ENCODE data around the gene IL31.
A peak's percentile ranks its signal among the peaks of the same experiment; 100 is the strongest.

IL31 gene

DNA sequence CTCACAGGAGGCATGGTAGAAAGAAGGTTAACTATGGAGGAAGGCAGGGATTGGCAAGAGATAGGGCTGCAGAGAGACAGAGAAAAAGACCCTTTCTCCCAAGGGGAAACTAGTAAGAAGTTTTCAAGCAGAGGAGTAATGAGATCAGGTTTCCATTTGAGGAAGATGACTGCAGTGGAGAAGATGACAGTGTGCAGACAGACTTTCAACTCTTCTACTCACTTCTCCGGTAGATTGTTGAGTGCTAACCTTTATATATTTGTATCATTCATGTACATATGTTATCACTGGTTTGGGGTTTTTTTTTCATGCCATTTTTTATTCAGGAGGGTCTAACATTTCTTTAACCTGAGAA, 23.6 kb upstream of the IL31 start:
- Histone ChIP-seq H2BK5ac (ENCODE audit: low read length) (no peak overlapping the region), H3K4ac (ENCODE audit: low read depth, low read length) (no peak overlapping the region), H3K23ac (ENCODE audit: low read length) (no peak overlapping the region), H3K27ac (ENCODE audit: low read depth, low read length) (no peak overlapping the region), H3K4me3 (ENCODE audit: low read length) (no peak overlapping the region), H3K4me1 (ENCODE audit: control insufficient read depth, low read depth, low read length) (no peaks in the 10 kb centered on the region), H3K79me2 (ENCODE audit: control insufficient read depth, insufficient read depth, low read length) (no peaks in the 10 kb centered on the region), H3K79me1 (ENCODE audit: low read length) (no peaks in the 10 kb centered on the region), H2BK15ac (replicated peaks; ENCODE audit: low read depth) (no peak overlapping the region), H3K36me3 (ENCODE audit: control insufficient read depth, insufficient read depth, low read length) (no peaks in the 10 kb centered on the region), H4K5ac (ENCODE audit: low read length) (no peak overlapping the region), H3K18ac (ENCODE audit: low read length) (no peak overlapping the region), H2BK120ac (ENCODE audit: low read depth, low read length) (no peak overlapping the region), H2AK5ac (ENCODE audit: low read length) (no peak overlapping the region), H4K8ac (ENCODE audit: low read depth, low read length) (no peak overlapping the region), H3K56ac (ENCODE audit: low read length) (no peak overlapping the region), H3K27me3 (ENCODE audit: insufficient read depth, low read length, poor library complexity) (no peaks in the 10 kb centered on the region), H3K9ac (ENCODE audit: low read length) (no peak overlapping the region), H3K4me2 (ENCODE audit: low read length) (no peak overlapping the region)
- WGBS (ENCODE audit: extremely low coverage, insufficient coverage, low lambda C conversion rate): no CpG with 5 or more reads among the region's 1 CpG
- no peak for DNase-seq

- H3K56ac ChIP-seq (ENCODE audit: low read length): no peak overlapping the region
- no peaks in the 10 kb centered on the region for H3K79me2 ChIP-seq (ENCODE audit: control insufficient read depth, insufficient read depth, low read length)
- no peak overlapping the region for H3K23ac ChIP-seq (ENCODE audit: low read length)
- H3K4me2 ChIP-seq (ENCODE audit: low read length): no peak overlapping the region
- WGBS (ENCODE audit: extremely low coverage, insufficient coverage, low lambda C conversion rate): no CpG with 5 or more reads among the region's 4 CpGs
- H3K79me1 ChIP-seq (ENCODE audit: low read length): no peaks in the 10 kb centered on the region
- no peaks in the 10 kb centered on the region for H3K4me1 ChIP-seq (ENCODE audit: control insufficient read depth, low read depth, low read length)
- no peak overlapping the region for H2BK120ac ChIP-seq (ENCODE audit: low read depth, low read length)
- no peak overlapping the region for H3K18ac ChIP-seq (ENCODE audit: low read length)
- H3K36me3 ChIP-seq (ENCODE audit: control insufficient read depth, insufficient read depth, low read length): no peaks in the 10 kb centered on the region
- H3K4me3 ChIP-seq (ENCODE audit: low read length): no peak overlapping the region
- H3K9ac ChIP-seq (ENCODE audit: low read length): no peak overlapping the region
- H3K4ac ChIP-seq (ENCODE audit: low read depth, low read length): no peak overlapping the region
- no peak for DNase-seq
- H2AK5ac ChIP-seq (ENCODE audit: low read length): no peak overlapping the region
- no peak overlapping the region for H2BK15ac ChIP-seq (replicated peaks; ENCODE audit: low read depth)
- H4K8ac ChIP-seq (ENCODE audit: low read depth, low read length): no peak overlapping the region
- no peak overlapping the region for H2BK5ac ChIP-seq (ENCODE audit: low read length)
- H3K27ac ChIP-seq (ENCODE audit: low read depth, low read length): no peak overlapping the region
- H3K27me3 ChIP-seq (ENCODE audit: insufficient read depth, low read length, poor library complexity): no peaks in the 10 kb centered on the region
- no peak overlapping the region for H4K5ac ChIP-seq (ENCODE audit: low read length)
These were observed 21.4 kb upstream of the IL31 start for GRCh38 chr12:122195405-122195804.

GRCh38 chr12:122194804-122195203, 20.8 kb upstream of the IL31 start:
- DNase-seq: no peak
- no peak overlapping the region for H3K4me2 ChIP-seq (ENCODE audit: low read length)
- no peak overlapping the region for H3K56ac ChIP-seq (ENCODE audit: low read length)
- no peak overlapping the region for H3K4ac ChIP-seq (ENCODE audit: low read depth, low read length)
- H3K79me2 ChIP-seq (ENCODE audit: control insufficient read depth, insufficient read depth, low read length): no peaks in the 10 kb centered on the region
- no peaks in the 10 kb centered on the region for H3K79me1 ChIP-seq (ENCODE audit: low read length)
- no peak overlapping the region for H4K5ac ChIP-seq (ENCODE audit: low read length)
- H3K23ac ChIP-seq (ENCODE audit: low read length): no peak overlapping the region
- no CpG with 5 or more reads among the region's 1 CpG for WGBS (ENCODE audit: extremely low coverage, insufficient coverage, low lambda C conversion rate)
- no peak overlapping the region for H2AK5ac ChIP-seq (ENCODE audit: low read length)
- no peak overlapping the region for H4K8ac ChIP-seq (ENCODE audit: low read depth, low read length)
- H3K18ac ChIP-seq (ENCODE audit: low read length): no peak overlapping the region
- H2BK5ac ChIP-seq (ENCODE audit: low read length): no peak overlapping the region
- no peak overlapping the region for H3K4me3 ChIP-seq (ENCODE audit: low read length)
- no peak overlapping the region for H2BK15ac ChIP-seq (replicated peaks; ENCODE audit: low read depth)
- no peak overlapping the region for H3K27ac ChIP-seq (ENCODE audit: low read depth, low read length)
- H3K27me3 ChIP-seq (ENCODE audit: insufficient read depth, low read length, poor library complexity): no peaks in the 10 kb centered on the region
- H3K36me3 ChIP-seq (ENCODE audit: control insufficient read depth, insufficient read depth, low read length): no peaks in the 10 kb centered on the region
- H2BK120ac ChIP-seq (ENCODE audit: low read depth, low read length): no peak overlapping the region
- no peaks in the 10 kb centered on the region for H3K4me1 ChIP-seq (ENCODE audit: control insufficient read depth, low read depth, low read length)
- H3K9ac ChIP-seq (ENCODE audit: low read length): no peak overlapping the region

DNA sequence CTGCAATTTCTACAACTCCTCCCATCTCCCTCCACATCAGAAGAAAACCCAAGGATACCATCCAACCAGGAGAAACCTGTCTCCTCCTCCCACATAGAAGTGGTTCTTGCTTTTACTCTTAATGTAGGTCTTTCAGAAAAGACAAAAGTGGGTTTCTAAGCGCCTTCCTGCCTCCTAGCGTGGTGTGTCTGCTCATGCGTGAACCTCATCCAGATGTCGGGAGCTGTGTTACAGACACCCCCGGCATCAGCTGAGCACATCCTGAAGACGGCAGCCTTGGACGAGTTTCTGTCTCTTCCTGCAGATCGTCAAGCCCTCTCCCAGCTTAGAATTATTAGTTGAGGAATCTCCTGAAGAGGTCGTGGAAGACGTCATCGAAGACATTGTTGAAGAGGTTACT, 18.4 kb upstream of the IL31 start:
- Histone ChIP-seq H3K4me1 (ENCODE audit: control insufficient read depth, low read depth, low read length) (no peaks in the 10 kb centered on the region), H2BK120ac (ENCODE audit: low read depth, low read length) (no peak overlapping the region), H3K79me1 (ENCODE audit: low read length) (no peaks in the 10 kb centered on the region), H3K18ac (ENCODE audit: low read length) (no peak overlapping the region), H3K56ac (ENCODE audit: low read length) (no peak overlapping the region), H3K36me3 (ENCODE audit: control insufficient read depth, insufficient read depth, low read length) (no peaks in the 10 kb centered on the region), H3K4ac (ENCODE audit: low read depth, low read length) (no peak overlapping the region), H2AK5ac (ENCODE audit: low read length) (no peak overlapping the region), H3K23ac (ENCODE audit: low read length) (no peak overlapping the region), H3K79me2 (ENCODE audit: control insufficient read depth, insufficient read depth, low read length) (no peaks in the 10 kb centered on the region), H2BK5ac (ENCODE audit: low read length) (no peak overlapping the region), H3K27me3 (ENCODE audit: insufficient read depth, low read length, poor library complexity) (no peaks in the 10 kb centered on the region), H3K27ac (ENCODE audit: low read depth, low read length) (no peak overlapping the region), H2BK15ac (replicated peaks; ENCODE audit: low read depth) (no peak overlapping the region), H3K4me3 (ENCODE audit: low read length) (no peak overlapping the region), H3K4me2 (ENCODE audit: low read length) (no peak overlapping the region), H4K8ac (ENCODE audit: low read depth, low read length) (no peak overlapping the region), H3K9ac (ENCODE audit: low read length) (no peak overlapping the region), H4K5ac (ENCODE audit: low read length) (no peak overlapping the region)
- no CpG with 5 or more reads among the region's 11 CpGs for WGBS (ENCODE audit: extremely low coverage, insufficient coverage, low lambda C conversion rate)
- DNase-seq: no peak

DNA sequence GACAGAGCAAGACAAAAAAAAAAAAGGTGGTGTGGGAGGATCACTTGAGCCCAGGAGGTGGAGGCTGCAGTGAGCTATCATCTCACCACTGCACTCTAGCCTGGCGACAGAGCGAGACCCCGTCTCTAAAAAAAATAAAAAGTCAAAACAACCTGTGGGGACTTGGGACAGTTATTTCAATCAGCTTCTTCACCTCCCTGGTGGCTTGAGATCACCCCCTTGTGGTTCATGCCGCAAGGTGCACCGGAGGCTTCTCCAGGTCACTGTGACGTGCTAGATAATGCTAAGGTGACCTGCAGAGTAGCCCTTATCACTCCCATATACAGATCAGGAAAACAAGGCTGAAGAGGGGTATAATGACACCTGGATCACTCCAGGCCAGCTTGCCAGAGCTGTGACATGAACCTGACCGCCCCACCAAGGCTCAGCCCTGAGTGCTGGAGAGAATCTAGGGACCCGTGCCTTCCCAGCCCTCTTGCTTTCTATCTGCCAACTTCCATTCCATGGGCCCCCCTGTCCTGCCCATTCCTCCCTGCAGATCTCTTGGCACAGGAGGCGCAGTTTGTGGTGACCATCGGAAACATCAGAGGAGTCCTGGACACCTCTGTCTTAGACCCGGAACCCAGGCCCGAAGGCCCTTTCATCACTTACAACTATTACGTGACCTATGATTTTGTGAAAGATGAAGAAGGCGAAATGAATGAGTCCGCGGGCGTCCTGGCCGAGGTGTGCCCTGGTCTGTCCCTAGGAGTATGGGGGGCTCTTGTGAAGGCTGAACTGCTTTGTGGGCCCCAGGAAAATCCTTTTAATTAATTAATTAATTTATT, 17.0 kb upstream of the IL31 start:
- no peak overlapping the region for H3K56ac ChIP-seq (ENCODE audit: low read length)
- WGBS (ENCODE audit: extremely low coverage, insufficient coverage, low lambda C conversion rate): no CpG with 5 or more reads among the region's 18 CpGs
- no peaks in the 10 kb centered on the region for H3K79me2 ChIP-seq (ENCODE audit: control insufficient read depth, insufficient read depth, low read length)
- H2BK5ac ChIP-seq (ENCODE audit: low read length): no peak overlapping the region
- H3K4me3 ChIP-seq (ENCODE audit: low read length): no peak overlapping the region
- no peak overlapping the region for H3K23ac ChIP-seq (ENCODE audit: low read length)
- no peaks in the 10 kb centered on the region for H3K27me3 ChIP-seq (ENCODE audit: insufficient read depth, low read length, poor library complexity)
- H3K9ac ChIP-seq (ENCODE audit: low read length): no peak overlapping the region
- H4K5ac ChIP-seq (ENCODE audit: low read length): no peak overlapping the region
- no peaks in the 10 kb centered on the region for H3K36me3 ChIP-seq (ENCODE audit: control insufficient read depth, insufficient read depth, low read length)
- no peak overlapping the region for H3K18ac ChIP-seq (ENCODE audit: low read length)
- no peaks in the 10 kb centered on the region for H3K79me1 ChIP-seq (ENCODE audit: low read length)
- H2AK5ac ChIP-seq (ENCODE audit: low read length): no peak overlapping the region
- no peak overlapping the region for H2BK15ac ChIP-seq (replicated peaks; ENCODE audit: low read depth)
- H3K4me2 ChIP-seq (ENCODE audit: low read length): no peak overlapping the region
- H3K27ac ChIP-seq (ENCODE audit: low read depth, low read length): no peak overlapping the region
- DNase-seq: peak; percentile 88
- H3K4ac ChIP-seq (ENCODE audit: low read depth, low read length): no peak overlapping the region
- H3K4me1 ChIP-seq (ENCODE audit: control insufficient read depth, low read depth, low read length): no peaks in the 10 kb centered on the region
- no peak overlapping the region for H4K8ac ChIP-seq (ENCODE audit: low read depth, low read length)
- H2BK120ac ChIP-seq (ENCODE audit: low read depth, low read length): no peak overlapping the region

All from mesendoderm (in vitro differentiated cells).